AG20443 (cell line): ENCODE data around the gene LMTK3.
"Not testable (repeated sequence)": the region's sequence is repeated elsewhere in the genome, so short reads cannot be mapped to it uniquely, and the experiment has no call there.

Experiments
- DNase-seq: peaks from one replicate; pipeline ENCODE4 v3.0.0; 2012; ENCODE audit warnings: low spot score, mixed read lengths

LMTK3 gene

GRCh38 chr19:48486706-48487105 lies 24.9 kb downstream of the LMTK3 start:
- DNase-seq: not testable (repeated sequence)

- DNase-seq: no peak
Measured at GRCh38 chr19:48484931-48485612, 26.6 kb downstream of the LMTK3 start.

- DNase-seq: no peak
Measured at GRCh38 chr19:48484247-48484893, 27.3 kb downstream of the LMTK3 start.

GRCh38 chr19:48483301-48483700 lies 28.3 kb downstream of the LMTK3 start:
- no peak for DNase-seq

GRCh38 chr19:48481846-48482639 lies 29.6 kb downstream of the LMTK3 start:
- no peak for DNase-seq

GRCh38 chr19:48480558-48481500 lies 30.8 kb downstream of the LMTK3 start:
- DNase-seq: peak; percentile 56

- DNase-seq: peak; percentile 55
Measured at GRCh38 chr19:48480183-48480557, 31.5 kb downstream of the LMTK3 start.

GRCh38 chr19:48479686-48480085 lies 31.9 kb downstream of the LMTK3 start:
- DNase-seq: no peak

GRCh38 chr19:48478339-48479256 lies 33.0 kb downstream of the LMTK3 start:
- DNase-seq: no peak

GRCh38 chr19:48477698-48478338 lies 33.8 kb downstream of the LMTK3 start:
- DNase-seq: no peak

- no peak for DNase-seq
Measured at GRCh38 chr19:48477067-48477685, 34.5 kb downstream of the LMTK3 start.

GRCh38 chr19:48476176-48476575 lies 35.5 kb downstream of the LMTK3 start:
- DNase-seq: no peak

GRCh38 chr19:48475369-48476068 lies 36.1 kb downstream of the LMTK3 start:
- no peak for DNase-seq

- DNase-seq: no peak
Measured at GRCh38 chr19:48474084-48474592, 37.5 kb downstream of the LMTK3 start.

GRCh38 chr19:48473161-48473966 lies 38.3 kb downstream of the LMTK3 start:
- no peak for DNase-seq

- DNase-seq: no peak
Measured at GRCh38 chr19:48471836-48472235, 39.8 kb downstream of the LMTK3 start.

- DNase-seq: no peak
Measured at GRCh38 chr19:48470856-48471255, 40.8 kb downstream of the LMTK3 start.
